ENCODE measurements around the gene ACTN3.
"Not testable (repeated sequence)": the region's sequence is repeated elsewhere in the genome, so short reads cannot be mapped to it uniquely, and the experiment has no call there.

ACTN3 gene

DNA sequence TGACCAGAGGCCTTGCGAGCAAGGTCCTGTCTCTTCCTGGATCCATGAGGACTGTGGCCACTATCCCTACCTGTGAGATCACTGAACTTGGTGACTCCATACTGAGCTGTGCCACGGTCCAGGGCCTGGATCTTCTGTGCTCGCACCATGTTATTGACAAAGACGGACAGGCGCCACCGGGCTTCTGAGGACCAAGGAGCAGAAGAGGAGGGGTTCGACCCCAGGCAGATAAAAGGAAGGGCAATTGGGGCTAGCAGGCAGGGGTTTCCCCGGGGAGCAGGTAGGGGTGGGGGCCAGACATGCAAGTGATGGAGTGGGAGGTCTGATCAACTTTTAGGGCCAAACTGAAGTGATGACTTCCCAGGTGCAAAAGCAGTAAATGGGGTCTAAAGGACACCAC is 19.5 kb downstream of the ACTN3 start:
- no peak for DNase-seq

- no peak for DNase-seq
Observed at GRCh38 chr11:66567787-66568123, 21.1 kb downstream of the ACTN3 start.

DNA sequence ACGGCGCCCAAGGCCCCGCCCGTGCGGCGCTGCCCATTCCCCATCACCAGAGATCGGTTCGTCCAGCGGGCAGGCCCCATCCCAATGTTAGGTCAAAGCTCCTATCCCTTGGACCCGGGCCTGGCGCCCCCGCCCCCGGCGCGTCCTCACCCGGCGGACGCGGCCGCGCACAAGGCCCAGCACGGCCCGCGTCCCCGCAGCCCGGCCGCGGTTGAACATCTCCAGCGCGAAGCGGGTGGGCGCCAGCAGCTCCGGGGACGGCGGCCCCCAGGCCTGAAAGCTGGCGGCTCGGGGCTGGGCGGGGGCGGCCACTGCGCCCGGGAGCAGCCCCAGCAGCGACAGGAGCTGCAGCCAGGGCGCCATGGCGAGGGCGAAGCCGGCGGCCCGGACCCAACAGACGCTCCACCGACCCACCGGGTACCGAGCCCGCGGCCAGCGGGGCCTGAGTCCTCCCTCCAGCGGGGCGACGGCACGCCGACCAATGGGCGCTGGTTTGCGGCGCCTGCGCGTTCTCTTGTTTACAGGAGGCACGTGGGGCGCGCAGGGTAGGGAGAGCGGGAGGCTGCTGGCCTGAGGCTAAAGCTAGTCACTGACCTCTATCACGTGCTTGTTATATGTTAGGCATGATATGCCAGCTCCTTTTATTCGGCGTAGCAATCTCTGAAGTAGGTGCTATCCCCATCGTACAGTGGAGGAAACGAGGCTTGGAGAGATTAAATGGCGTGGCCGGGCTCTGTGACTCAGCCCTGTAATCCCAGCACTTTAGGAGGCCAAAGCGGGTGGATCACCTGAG is 21.6 kb downstream of the ACTN3 start, which contains the start of gene CTSF:
TSS of gene CTSF (minus strand) at position 483 of the 793 bp plus-strand sequence. CDS start at position 363, 120 bp downstream.
- peak in 1 of 2 experiments; percentile 33 for DNase-seq

GRCh38 chr11:66569076-66569475 is 22.4 kb downstream of the ACTN3 start:
- no peak for DNase-seq

GRCh38 chr11:66570079-66570849 is 23.6 kb downstream of the ACTN3 start:
- DNase-seq, result no peak

DNA sequence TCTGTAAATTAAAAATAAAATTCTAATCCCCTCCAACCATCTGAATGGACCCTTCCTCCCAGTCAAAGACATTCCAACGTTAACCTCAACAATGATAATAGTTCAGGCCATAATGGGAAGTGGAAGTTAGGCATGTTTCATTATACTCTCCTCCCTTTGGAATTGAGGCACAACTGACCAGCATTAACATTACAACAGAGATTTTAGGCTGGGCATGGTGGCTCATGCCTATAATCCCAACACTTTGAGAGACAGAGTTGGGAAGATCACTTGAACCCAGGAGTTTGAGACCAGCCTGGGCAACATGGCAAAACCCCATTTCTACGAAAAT is 24.1 kb downstream of the ACTN3 start:
- no peak for DNase-seq

- peak in 1 of 2 experiments; percentile 65 for DNase-seq
Observed at GRCh38 chr11:66579017-66579606, 32.4 kb downstream of the ACTN3 start.

- DNase-seq, result no peak
Observed at GRCh38 chr11:66580803-66581202, 34.1 kb downstream of the ACTN3 start.

DNA sequence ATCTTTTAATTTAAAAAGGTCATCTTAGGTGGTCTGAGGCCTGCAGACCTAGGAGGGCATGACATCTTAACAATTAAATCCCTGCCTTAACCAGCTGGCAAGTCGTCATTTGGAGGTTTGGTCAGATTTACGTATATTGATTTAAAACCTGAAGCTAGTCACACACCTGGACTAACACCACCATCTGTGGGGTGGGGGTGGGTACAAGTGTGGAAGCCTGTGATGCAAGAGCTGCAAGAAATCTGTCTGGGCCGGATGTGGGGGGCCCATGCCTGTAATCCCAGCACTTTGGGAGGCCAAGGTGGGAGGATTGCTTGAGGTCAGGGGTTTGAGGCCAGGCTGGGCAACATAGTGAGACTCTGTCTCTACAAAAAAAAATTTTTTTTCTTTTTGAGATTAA is 34.6 kb downstream of the ACTN3 start:
- DNase-seq, result no peak

- DNase-seq, result not testable (repeated sequence)
Observed at GRCh38 chr11:66582565-66583147, 36.0 kb downstream of the ACTN3 start.

- not testable (repeated sequence) for DNase-seq
Observed at GRCh38 chr11:66585447-66585846, 38.7 kb downstream of the ACTN3 start.

DNA sequence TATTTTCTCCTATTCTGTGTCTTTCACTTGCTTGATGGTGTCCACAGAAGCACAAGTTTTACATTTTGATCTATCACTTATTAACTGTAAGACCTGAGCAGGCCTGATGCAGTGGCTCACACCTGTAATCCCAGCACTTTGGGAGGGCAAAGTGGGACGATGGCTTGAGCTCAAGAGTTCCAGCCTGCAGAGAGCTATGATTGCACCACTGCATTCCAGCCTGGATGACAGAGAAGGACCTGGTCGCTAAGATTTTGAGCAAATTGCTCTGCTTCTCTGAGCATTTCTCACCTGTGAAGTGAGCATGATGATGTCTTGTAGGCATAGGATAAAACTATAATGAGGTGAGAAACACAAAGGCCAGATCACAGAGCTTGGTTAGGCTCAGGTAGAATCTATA is 39.4 kb downstream of the ACTN3 start:
- no peak for DNase-seq

- not testable (repeated sequence) for DNase-seq
Observed at GRCh38 chr11:66589315-66589714, 42.6 kb downstream of the ACTN3 start.

DNA sequence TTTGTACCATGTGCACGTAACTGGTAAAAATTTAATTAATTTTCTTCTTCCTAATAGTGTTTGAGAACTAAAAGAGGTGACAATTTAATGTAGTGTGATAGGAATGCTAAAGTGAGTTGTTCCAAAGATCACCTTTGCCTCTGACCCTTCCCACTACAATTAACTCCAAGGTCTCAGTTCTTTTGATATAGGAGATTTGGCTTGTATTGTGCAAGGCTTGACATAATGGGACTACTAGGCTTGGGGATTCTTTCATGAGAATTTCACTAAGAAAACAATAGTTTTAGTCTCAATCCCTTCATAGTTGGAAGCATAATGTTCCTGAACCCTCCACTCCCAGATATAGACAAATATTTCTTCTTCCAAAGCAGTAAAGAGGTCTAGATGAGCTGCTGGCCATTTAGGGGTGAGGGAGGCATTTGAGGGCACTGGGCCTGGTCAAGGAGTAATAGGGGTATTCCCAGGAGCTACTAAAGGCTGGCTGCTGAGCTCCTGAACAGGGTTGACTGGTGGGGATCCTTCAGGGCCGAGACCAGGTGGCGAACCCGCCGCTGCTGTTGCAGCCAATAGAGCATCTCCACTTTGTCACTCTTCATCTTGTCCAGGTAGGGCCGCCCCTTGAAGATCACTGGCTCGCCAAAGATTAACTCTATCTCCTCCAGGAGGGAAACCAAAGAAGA is 43.4 kb downstream of the ACTN3 start:
- DNase-seq, result no peak

GRCh38 chr11:66591175-66591574 is 44.5 kb downstream of the ACTN3 start:
- DNase-seq, result no peak

DNA sequence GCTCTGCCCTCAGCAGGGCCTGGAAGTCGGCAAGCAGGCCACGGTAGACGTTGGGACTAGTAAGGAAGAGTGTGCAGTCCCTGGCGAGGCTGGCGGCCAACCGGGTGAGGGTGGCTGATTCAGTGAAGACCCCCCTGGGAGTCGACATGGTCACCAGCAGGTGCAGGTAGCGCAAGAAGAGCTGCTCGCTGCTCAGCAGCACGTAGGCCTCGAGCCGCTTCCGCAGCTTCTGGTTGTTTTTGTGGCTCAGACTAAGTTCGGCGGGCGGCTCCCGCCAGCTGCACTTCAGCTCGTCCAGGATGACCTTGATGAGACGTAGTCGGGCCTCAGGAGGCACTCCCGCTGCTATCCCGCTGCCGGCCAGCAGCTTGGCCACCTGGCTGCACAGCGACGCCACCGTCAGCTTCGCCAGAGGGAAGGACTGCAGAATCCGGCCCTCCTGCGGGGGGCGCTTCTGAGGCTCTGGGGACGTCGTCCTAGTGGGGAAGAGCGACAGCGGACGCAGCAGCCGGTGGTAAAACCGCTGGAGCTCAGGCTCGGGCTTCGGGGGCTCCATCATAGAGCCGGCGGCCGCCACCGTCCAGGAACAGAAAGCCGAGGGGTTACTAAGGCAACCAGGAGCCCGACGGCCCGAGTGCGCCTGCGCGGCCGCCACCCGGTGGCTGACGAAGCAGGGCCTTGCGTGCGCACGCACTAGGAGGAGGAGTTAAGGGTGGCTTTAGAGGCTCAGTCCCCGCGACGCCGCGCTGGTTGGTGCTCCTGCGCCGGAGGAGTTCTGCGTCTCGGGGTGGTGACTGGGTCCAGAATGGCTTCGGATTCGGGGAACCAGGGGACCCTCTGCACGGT is 46.0 kb downstream of the ACTN3 start, which contains the start of the genes CCDC87 and CCS:
TSS of gene CCDC87 (minus strand) at position 607 of the 846 bp plus-strand sequence. CDS start at position 559, 48 bp downstream.
TSS of gene CCS (plus strand) at position 729 of the 846 bp plus-strand sequence. CDS start at position 806, 77 bp downstream.
- peak; percentile 91 to 95 for DNase-seq

DNA sequence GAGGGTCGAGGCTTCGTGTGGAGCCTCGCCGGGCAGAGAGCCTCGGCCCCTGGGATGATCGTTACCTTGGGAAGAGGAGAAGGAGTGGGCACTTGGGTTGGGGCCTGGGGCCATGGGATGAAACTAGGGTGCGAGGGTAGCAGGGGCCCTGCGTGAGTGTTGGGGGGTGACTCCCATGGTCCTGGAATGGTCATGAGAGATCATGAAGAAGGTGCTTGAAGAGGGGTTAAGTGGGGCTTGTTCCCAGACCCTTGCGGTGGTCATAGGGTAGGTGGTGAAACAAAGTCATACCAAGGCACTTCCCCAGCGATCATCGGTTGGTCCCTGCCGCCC is 46.6 kb downstream of the ACTN3 start:
- no peak for DNase-seq

DNA sequence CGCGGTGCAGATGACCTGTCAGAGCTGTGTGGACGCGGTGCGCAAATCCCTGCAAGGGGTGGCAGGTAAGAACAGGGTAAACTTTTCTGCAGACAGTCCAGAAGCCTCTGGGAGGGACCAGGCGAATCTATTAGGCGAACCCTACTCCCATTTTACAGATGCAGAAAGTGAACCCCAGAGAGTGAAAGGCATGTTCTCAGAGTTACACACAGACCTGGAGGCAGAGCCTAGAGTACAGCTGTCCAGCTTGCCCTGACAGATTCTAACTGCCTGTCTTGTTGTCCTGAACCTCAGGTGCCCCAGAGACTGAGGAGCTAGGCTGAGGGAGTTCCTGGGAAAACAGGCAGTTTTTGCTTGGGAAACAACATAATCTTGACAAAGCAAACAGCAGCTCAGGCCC is 46.9 kb downstream of the ACTN3 start:
- DNase-seq, result no peak

- DNase-seq, result no peak
Observed at GRCh38 chr11:66595245-66595904, 48.7 kb downstream of the ACTN3 start.

GRCh38 chr11:66598993-66599392 is 52.3 kb downstream of the ACTN3 start:
- no peak for DNase-seq

- no peak for DNase-seq
Observed at GRCh38 chr11:66600219-66600618, 53.5 kb downstream of the ACTN3 start.

All from NCI-H524 (cell line).